Dendritic cell treated with granulocyte-macrophage colony-stimulating factor and Interleukin-4, amounts not matched to agents 40 ng/mL and 50 ng/mL, for 4 days (primary cell): ENCODE data around the gene CAND1.

Experiments
- H3K27ac Mint-ChIP-seq: one replicate; pipeline ENCODE4 v1.8.0; 2022; ENCODE audit warnings: mild to moderate bottlenecking, mixed read lengths
- H3K27me3 Mint-ChIP-seq: one replicate; pipeline ENCODE4 v1.8.0; 2022; ENCODE audit warnings: mild to moderate bottlenecking, mixed read lengths
- H3K36me3 Mint-ChIP-seq: one replicate; pipeline ENCODE4 v1.8.0; 2022; ENCODE audit warnings: low read depth, mixed read lengths
- H3K4me1 Mint-ChIP-seq: one replicate; pipeline ENCODE4 v1.8.0; 2022; ENCODE audit warnings: low read depth, mixed read lengths
- H3K4me3 Mint-ChIP-seq: one replicate; pipeline ENCODE4 v1.8.0; 2022; ENCODE audit warnings: mild to moderate bottlenecking, moderate library complexity, mixed read lengths
- H3K9me3 Mint-ChIP-seq: one replicate; pipeline ENCODE4 v1.8.0; 2022; ENCODE audit warnings: mixed read lengths
- intact Hi-C: fragments of 100-400 bp; cut with micrococcal nuclease; formaldehyde crosslinking; loops from one replicate; pipeline ENCODE4 v1.15.0; 2022

The CAND1 gene

GRCh38 chr12:67269633-67270573 lies 745 bp downstream of the CAND1 start:
- Mint-ChIP-seq H3K9me3 (peaks cover 8% of the 10 kb centered on the region), H3K27me3 (no peaks in the 10 kb centered on the region), H3K27ac (peak overlapping the region; percentile 97), H3K4me3 (peak overlapping the region; percentile 79), H3K4me1 (peaks cover 39% of the 10 kb centered on the region), H3K36me3 (peaks cover 13% of the 10 kb centered on the region)
- intact Hi-C loops, result loop anchor here (5.0 to 10.0 kb wide), 3 partner anchors 182 to 965 kb away; partner anchors contain the start of gene HELB

GRCh38 chr12:67270622-67271021 lies 1.5 kb downstream of the CAND1 start:
- peak overlapping the region; percentile 97 for H3K27ac Mint-ChIP-seq
- H3K9me3 Mint-ChIP-seq, result peaks cover 8% of the 10 kb centered on the region
- intact Hi-C loops, result loop anchor here (5.0 kb wide), 1 partner anchor 182 kb away; no protein-coding TSS in a partner anchor
- H3K4me3 Mint-ChIP-seq, result peak overlapping the region; percentile 79
- peaks cover 46% of the 10 kb centered on the region for H3K4me1 Mint-ChIP-seq
- no peaks in the 10 kb centered on the region for H3K27me3 Mint-ChIP-seq
- H3K36me3 Mint-ChIP-seq, result peaks cover 19% of the 10 kb centered on the region

- Mint-ChIP-seq H3K4me1 (peaks cover 59% of the 10 kb centered on the region), H3K36me3 (peaks cover 20% of the 10 kb centered on the region), H3K4me3 (no peak overlapping the region), H3K27me3 (no peaks in the 10 kb centered on the region), H3K9me3 (no peaks in the 10 kb centered on the region), H3K27ac (no peak overlapping the region)
- intact Hi-C loops, result loop anchor here (5.0 kb wide), 1 partner anchor 180 kb away; no protein-coding TSS in a partner anchor
Measured at GRCh38 chr12:67271976-67272375, 2.8 kb downstream of the CAND1 start.

DNA sequence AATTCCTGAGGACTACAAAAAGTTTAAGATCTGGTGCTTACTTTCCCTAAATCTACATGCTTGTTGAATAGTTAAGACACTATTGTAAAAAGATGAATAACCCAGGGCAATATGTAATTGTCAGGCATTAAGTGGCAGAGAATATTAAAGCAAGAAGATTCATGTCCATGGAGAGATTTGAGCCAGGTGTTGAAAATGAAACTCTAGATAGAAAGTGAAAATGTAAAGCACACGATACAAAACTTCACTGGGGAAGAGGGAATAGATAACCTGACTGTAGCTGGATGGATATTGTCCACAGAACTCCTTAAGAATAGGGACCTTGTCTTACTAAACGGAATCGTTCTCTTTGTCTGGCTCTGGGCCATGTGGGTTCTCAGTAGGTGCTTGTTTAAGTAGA lies 5.0 kb downstream of the CAND1 start:
- H3K27ac Mint-ChIP-seq, result no peak overlapping the region

GRCh38 chr12:67275380-67275913 lies 6.3 kb downstream of the CAND1 start:
- Mint-ChIP-seq H3K4me3 (no peak overlapping the region), H3K27ac (no peak overlapping the region), H3K4me1 (peaks cover 50% of the 10 kb centered on the region), H3K36me3 (peaks cover 17% of the 10 kb centered on the region), H3K9me3 (no peaks in the 10 kb centered on the region), H3K27me3 (no peaks in the 10 kb centered on the region)
- intact Hi-C loops, result no loop called here

More for the DNA sequence above, 5.0 kb downstream of the CAND1 start:
- Mint-ChIP-seq H3K27me3 (no peaks in the 10 kb centered on the region), H3K9me3 (no peaks in the 10 kb centered on the region), H3K4me3 (no peak overlapping the region), H3K36me3 (peaks cover 28% of the 10 kb centered on the region), H3K4me1 (peaks cover 54% of the 10 kb centered on the region)
- intact Hi-C loops, result loop anchor here (5.0 kb wide), 1 partner anchor 178 kb away; no protein-coding TSS in a partner anchor

DNA sequence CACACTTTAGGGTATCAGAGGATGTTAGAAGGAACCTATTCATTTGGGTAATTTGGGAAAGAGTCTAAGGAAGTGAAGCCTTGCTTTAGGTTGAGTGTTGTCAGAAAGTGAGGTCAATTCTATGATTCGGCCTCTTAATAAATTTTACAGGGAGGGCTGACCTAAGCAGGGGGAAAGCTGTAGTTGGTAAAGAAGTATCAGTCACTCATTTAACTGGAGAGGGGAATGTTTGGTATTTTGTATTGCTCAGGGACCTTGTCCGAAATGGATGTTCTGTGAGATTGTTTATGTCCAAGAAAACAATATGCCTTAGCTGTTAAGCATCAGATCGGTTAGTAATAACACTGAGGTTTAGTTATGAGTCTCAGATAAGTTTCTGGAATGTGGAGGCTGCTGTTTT lies 7.3 kb downstream of the CAND1 start:
- intact Hi-C loops, result no loop called here
- peaks cover 41% of the 10 kb centered on the region for H3K4me1 Mint-ChIP-seq
- no peak overlapping the region for H3K27ac Mint-ChIP-seq
- no peaks in the 10 kb centered on the region for H3K27me3 Mint-ChIP-seq
- H3K4me3 Mint-ChIP-seq, result no peak overlapping the region
- H3K9me3 Mint-ChIP-seq, result no peaks in the 10 kb centered on the region
- H3K36me3 Mint-ChIP-seq, result peaks cover 17% of the 10 kb centered on the region

DNA sequence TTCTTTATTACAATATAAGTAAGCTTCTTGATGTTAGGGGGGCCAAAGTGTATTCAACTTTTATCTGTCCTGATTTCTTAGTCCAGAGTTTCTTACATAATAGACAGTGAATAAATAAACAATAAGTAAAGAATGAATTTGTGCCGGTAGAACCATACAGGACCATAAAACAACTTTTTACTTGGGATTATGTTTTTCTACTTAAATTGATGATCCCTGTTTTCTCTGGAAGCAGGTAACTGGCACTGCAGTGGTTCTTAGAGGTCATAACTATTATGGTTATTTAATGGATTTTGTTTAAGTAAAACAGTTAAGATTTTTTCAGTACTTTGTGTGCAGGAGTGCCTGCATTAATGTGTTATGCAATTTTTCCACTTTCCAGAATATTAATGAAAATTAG lies 10.5 kb downstream of the CAND1 start:
- H3K4me1 Mint-ChIP-seq, result peaks cover 24% of the 10 kb centered on the region
- H3K27me3 Mint-ChIP-seq, result no peaks in the 10 kb centered on the region
- no peaks in the 10 kb centered on the region for H3K9me3 Mint-ChIP-seq
- intact Hi-C loops, result no loop called here
- no peak overlapping the region for H3K4me3 Mint-ChIP-seq
- H3K27ac Mint-ChIP-seq, result no peak overlapping the region
- H3K36me3 Mint-ChIP-seq, result peaks cover 39% of the 10 kb centered on the region

DNA sequence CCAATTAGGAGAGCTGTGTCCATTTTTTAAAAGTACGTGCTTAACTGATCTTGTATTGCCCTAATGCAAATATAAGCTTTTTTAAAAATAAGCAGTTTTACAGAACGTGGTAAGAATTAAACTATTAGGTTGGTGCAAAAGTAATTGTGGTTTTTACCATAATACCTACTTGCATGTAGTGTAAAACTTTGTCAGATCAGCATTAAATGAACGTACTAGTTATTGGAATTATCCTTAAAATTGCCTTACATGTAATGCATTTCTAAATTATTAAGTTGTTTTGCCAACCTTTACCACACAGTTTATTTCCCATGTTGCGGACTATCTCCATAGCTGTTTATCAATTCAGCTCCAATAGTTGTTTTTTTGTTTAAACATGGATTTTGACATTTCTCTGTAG lies 10.9 kb downstream of the CAND1 start:
- intact Hi-C loops, result no loop called here
- no peak overlapping the region for H3K27ac Mint-ChIP-seq
- no peaks in the 10 kb centered on the region for H3K9me3 Mint-ChIP-seq
- H3K27me3 Mint-ChIP-seq, result no peaks in the 10 kb centered on the region
- peaks cover 43% of the 10 kb centered on the region for H3K36me3 Mint-ChIP-seq
- peaks cover 19% of the 10 kb centered on the region for H3K4me1 Mint-ChIP-seq
- no peak overlapping the region for H3K4me3 Mint-ChIP-seq

- H3K4me1 Mint-ChIP-seq, result peaks cover 14% of the 10 kb centered on the region
- intact Hi-C loops, result no loop called here
- H3K27me3 Mint-ChIP-seq, result no peaks in the 10 kb centered on the region
- peaks cover 42% of the 10 kb centered on the region for H3K36me3 Mint-ChIP-seq
- H3K9me3 Mint-ChIP-seq, result no peaks in the 10 kb centered on the region
- no peak overlapping the region for H3K27ac Mint-ChIP-seq
- H3K4me3 Mint-ChIP-seq, result no peak overlapping the region
Measured at GRCh38 chr12:67280572-67280971, 11.4 kb downstream of the CAND1 start.

DNA sequence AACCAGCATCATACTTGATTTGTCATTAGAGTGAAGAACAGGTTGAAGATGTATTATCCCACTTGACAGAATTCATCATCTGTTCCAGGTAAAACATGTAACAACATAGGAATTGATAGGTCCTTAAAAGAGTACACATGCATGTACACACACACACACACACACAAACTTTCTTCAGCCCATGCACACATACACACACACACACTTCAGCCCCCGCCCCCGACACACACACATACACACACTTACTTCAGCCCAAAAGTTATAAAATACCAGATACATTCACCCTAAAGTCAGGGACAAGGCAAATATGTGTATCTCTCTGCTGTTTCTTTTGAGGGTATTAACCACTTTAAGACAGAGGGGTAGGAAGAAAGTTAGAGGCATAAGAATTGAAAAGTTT lies 15.4 kb downstream of the CAND1 start:
- intact Hi-C loops, result no loop called here
- Mint-ChIP-seq H3K4me1 (no peaks in the 10 kb centered on the region), H3K27me3 (no peaks in the 10 kb centered on the region), H3K4me3 (no peak overlapping the region), H3K36me3 (peaks cover 48% of the 10 kb centered on the region), H3K9me3 (no peaks in the 10 kb centered on the region), H3K27ac (no peak overlapping the region)

GRCh38 chr12:67286257-67286656 lies 17.1 kb downstream of the CAND1 start:
- H3K27ac Mint-ChIP-seq, result no peak overlapping the region
- H3K9me3 Mint-ChIP-seq, result no peaks in the 10 kb centered on the region

GRCh38 chr12:67287311-67287710 lies 18.2 kb downstream of the CAND1 start:
- Mint-ChIP-seq H3K9me3 (no peaks in the 10 kb centered on the region), H3K27me3 (no peaks in the 10 kb centered on the region), H3K36me3 (peaks cover 54% of the 10 kb centered on the region), H3K4me3 (no peak overlapping the region), H3K4me1 (no peaks in the 10 kb centered on the region), H3K27ac (no peak overlapping the region)
- intact Hi-C loops, result no loop called here

More at GRCh38 chr12:67286257-67286656, 17.1 kb downstream of the CAND1 start:
- Mint-ChIP-seq H3K4me1 (no peaks in the 10 kb centered on the region), H3K4me3 (no peak overlapping the region), H3K27me3 (no peaks in the 10 kb centered on the region), H3K36me3 (peaks cover 62% of the 10 kb centered on the region)
- intact Hi-C loops, result no loop called here

DNA sequence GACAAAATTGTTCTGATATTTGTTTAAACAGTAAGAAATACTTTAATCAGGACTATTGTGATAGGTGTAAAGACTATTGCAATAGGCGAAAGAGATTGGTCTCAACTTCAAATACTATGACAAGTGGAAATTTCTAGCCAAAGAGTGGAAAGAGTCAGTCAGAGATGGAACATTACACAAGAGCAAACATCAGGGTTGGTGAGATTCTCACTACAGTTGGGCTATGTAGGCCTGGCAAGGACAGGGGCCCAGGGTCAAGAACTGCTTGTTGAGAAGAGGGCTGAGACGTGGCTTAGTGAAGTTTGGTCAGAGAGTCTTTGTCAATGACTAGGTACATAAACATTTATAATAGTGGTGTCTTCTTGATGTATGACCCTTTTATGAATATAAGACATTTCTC lies 19.4 kb downstream of the CAND1 start:
- Mint-ChIP-seq H3K9me3 (no peaks in the 10 kb centered on the region), H3K4me1 (no peaks in the 10 kb centered on the region), H3K27me3 (no peaks in the 10 kb centered on the region), H3K36me3 (peaks cover 48% of the 10 kb centered on the region), H3K27ac (no peak overlapping the region), H3K4me3 (no peak overlapping the region)
- intact Hi-C loops, result no loop called here

DNA sequence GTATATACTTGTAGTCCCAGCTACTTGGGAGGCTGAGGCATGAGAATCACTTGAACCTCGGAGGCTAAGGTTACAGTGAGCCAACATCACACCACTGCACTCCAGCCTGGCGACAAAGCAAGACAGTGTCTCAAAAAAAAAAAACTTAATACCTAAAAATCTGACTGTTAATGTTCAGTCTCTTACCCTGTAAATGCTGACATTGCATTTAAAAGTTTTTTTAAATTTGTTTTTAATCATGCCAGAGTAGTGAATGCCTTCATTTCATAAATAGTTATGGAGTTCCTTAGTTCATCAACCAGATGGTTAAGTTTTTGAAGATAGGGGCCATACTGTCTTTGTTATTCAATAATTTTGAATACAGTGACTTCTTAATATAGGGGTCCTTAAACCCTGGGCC lies 21.2 kb downstream of the CAND1 start:
- intact Hi-C loops, result no loop called here
- Mint-ChIP-seq H3K27me3 (no peaks in the 10 kb centered on the region), H3K4me3 (no peak overlapping the region), H3K27ac (no peak overlapping the region), H3K4me1 (no peaks in the 10 kb centered on the region), H3K36me3 (peaks cover 51% of the 10 kb centered on the region), H3K9me3 (no peaks in the 10 kb centered on the region)
